HepG2 (cell line): Measurements from ENCODE around the gene ST6GALNAC2. TPM values are rescaled to one million over a fixed set of nuclear protein-coding genes. Genes with fewer than 3 reads are reported as not detected.

Experiments
- HOXA9 ChIP-seq: sonication (generic); formaldehyde crosslinking; IDR thresholded peaks from 2 replicates; pipeline ENCODE4 v1.8.1; 2022; ENCODE audit warnings: missing genetic modification reagents, mild to moderate bottlenecking, moderate library complexity, borderline replicate concordance
- NR2F1 ChIP-seq, 2 experiments: fragments of 450-650 bp in 1 of 2; formaldehyde crosslinking in 1 of 2; IDR thresholded peaks; 2 replicates each; pipeline versions ENCODE4 v1.5.0 to v1.6.1; 2016 to 2020; ENCODE audit warnings: mild to moderate bottlenecking in 1 of 2, missing compliant biosample characterization in 1 of 2, missing genetic modification reagents in 1 of 2, moderate library complexity in 1 of 2
- YEATS4 ChIP-seq: sonication (generic); formaldehyde crosslinking; IDR thresholded peaks from 2 replicates; pipeline ENCODE4 v1.4.0; 2020; ENCODE audit warnings: missing genetic modification reagents, borderline replicate concordance
- ZBED4 ChIP-seq: sonication (generic); formaldehyde crosslinking; IDR thresholded peaks from 2 replicates; pipeline ENCODE4 v1.4.0; 2020; ENCODE audit warnings: missing genetic modification reagents, borderline replicate concordance
- ZNF142 ChIP-seq: sonication (generic); formaldehyde crosslinking; IDR thresholded peaks from 2 replicates; pipeline ENCODE4 v1.4.0; 2020; ENCODE audit warnings: missing genetic modification reagents
- ZNF441 ChIP-seq: sonication (generic); formaldehyde crosslinking; IDR thresholded peaks from 2 replicates; pipeline ENCODE4 v1.7.0; 2021; ENCODE audit warnings: missing genetic modification reagents, borderline replicate concordance
- ZNF564 ChIP-seq: sonication (generic); formaldehyde crosslinking; IDR thresholded peaks from 2 replicates; pipeline ENCODE4 v1.8.1; 2023; ENCODE audit warnings: mild to moderate bottlenecking, missing genetic modification reagents
- polyA plus RNA-seq, 8 experiments: library from polyadenylated mRNA; depleted of rRNA in 3 of 8; stranded (reverse) in 7 of 8; unstranded in 1 of 8; fragments of >200 nt; fragmentation: Illumina TruSeq in 4 of 8; extraction: Trizol in 4 of 8; gene quantifications; 2 replicates each; pipeline versions ENCODE4 v1.2.1 to v1.2.3, GENCODE V29; 2011 to 2016; ENCODE audit warnings: low read depth in 4 of 8, missing spikeins in 1 of 8, mixed read lengths in 1 of 8; ENCODE audit not compliant: insufficient read depth in 1 of 8
- total RNA-seq, 5 experiments: library from RNA; depleted of rRNA; stranded (reverse); fragments of >200 nt; fragmentation: Illumina TruSeq; extraction: Trizol; gene quantifications; 2 replicates each; pipeline ENCODE4 v1.2.3, GENCODE V29; 2016; ENCODE audit warnings: low read depth in 1 of 5

The ST6GALNAC2 gene
- total and polyA plus RNA-seq, 2 of the 13 experiments (the other 11 are each of a cell fraction or from before 2014, with no cell fraction given), result 0.12 to 0.49 TPM

DNA sequence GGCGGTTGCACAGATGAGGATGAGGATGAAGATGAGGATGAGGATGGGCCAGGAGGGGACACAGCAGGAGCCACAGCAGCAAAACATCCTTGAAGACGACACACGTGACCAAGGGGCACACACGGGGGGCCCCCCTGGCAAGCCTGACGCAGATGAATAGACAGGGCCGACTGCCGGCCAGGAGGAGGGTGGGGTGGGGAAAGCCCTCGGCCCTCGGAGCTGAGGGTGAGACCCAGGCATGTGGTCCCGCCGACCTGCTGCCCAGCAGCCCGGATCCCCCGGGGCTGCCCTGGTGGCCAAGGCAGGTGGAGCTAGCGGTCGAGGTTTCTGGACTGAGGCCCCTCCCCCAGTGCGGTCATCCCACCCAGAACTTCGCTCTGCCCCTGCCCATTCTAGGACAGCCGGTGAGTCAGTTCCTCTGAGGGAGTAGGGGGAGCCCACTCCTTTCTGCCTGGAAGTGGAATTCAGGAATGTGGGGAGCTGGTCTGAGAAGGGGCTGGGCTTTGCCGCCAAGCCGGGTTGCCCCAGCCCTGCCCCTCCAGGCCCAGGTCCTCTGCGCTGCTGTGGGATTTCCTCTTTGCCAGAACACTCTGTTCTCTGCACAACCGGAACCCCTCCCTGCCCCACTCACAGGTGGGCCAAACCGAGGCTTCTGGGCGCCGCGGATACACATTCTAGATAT, 58.1 kb downstream of the ST6GALNAC2 start (continued):
- no peak for TF ChIP-seq NR2F1 (CRISPR knock-in tag; IDR thresholded peaks at IDR 0.05)
- TF ChIP-seq YEATS4 (CRISPR knock-in tag), result no peak
- TF ChIP-seq ZNF441 (CRISPR knock-in tag), result no peak
- TF ChIP-seq ZBED4 (CRISPR knock-in tag), result no peak
- no peak for TF ChIP-seq HOXA9 (CRISPR knock-in tag)
- no peak for TF ChIP-seq ZNF142 (CRISPR knock-in tag)
- TF ChIP-seq ZNF564 (CRISPR knock-in tag), result no peak
